Peyer's patch (tissue), 4 donors: ENCODE measurements around the gene ARMC3.

Experiments
- CTCF ChIP-seq, 6 experiments: fragments of 450-650 bp in 4 of 6; fragments of 200-600 bp in 2 of 6; sonication (generic) in 1 of 6; IDR thresholded peaks; one replicate each; pipeline ENCODE4 v1.5.1; 2017 to 2019; ENCODE audit warnings: antibody characterized with exemption in 6 of 6, mild to moderate bottlenecking in 3 of 6, moderate library complexity in 1 of 6
- POLR2A ChIP-seq, 2 donors: fragments of 450-650 bp; IDR thresholded peaks; one replicate each; pipeline ENCODE4 v1.5.1; 2017; ENCODE audit warnings: antibody characterized with exemption in 2 of 2, mild to moderate bottlenecking in 2 of 2, moderate library complexity in 2 of 2

- TF ChIP-seq CTCF (IDR thresholded peaks at IDR 0.05) (no peak), POLR2A (IDR thresholded peaks at IDR 0.05) (no peak)
These were observed 62.6 kb downstream of the ARMC3 start for GRCh38 chr10:22990443-22990842.
